ENCODE data around the gene CNTNAP2. TPM values are rescaled to one million over a fixed set of nuclear protein-coding genes. Genes with fewer than 3 reads are reported as not detected.

CNTNAP2 gene
- total RNA-seq, 3 donors from 2014 or later (not counting 1 experiment from before 2014, with no cell fraction given), result 0.18 to 1.1 TPM; not detected in 1

DNA sequence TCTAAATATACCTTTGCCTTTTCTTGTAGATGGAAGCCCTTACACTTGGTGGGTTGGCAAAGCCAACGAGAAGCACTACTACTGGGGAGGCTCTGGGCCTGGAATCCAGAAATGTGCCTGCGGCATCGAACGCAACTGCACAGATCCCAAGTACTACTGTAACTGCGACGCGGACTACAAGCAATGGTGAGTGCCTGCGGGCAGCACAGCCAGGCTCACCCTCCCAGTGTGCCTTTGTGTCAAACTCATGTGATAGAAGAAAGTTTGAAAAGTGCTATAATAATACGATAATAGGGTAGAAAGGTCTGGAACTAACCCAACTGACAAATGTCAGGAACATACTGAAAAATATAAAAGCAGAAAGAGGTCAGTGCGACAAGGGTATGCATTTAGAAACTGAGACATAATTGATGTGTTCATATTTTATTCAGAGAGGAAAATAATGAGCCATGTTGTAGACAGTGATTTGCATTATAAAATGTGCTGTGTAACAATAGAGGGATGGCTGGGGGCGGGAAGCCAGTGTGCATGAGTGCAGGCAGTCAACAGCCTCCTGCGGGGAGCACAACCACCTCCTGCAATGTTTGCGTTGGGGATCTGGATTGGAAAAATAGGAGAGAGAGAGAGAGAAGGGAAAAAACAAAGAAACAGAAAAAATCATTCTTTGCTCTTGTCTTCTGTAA is 1787.1 kb downstream of the CNTNAP2 start:
- Mint-ChIP-seq H3K27me3 (ENCODE audit: low read depth in 2 of 2) (no peaks in the 10 kb centered on the region), H3K27ac (no peak overlapping the region), H3K4me3 (no peak overlapping the region), H3K4me1 (no peaks in the 10 kb centered on the region), H3K36me3 (no peaks in the 10 kb centered on the region), H3K9me3 (peaks cover 16 to 17% of the 10 kb centered on the region in 2 donors)
- Histone ChIP-seq H3K36me3 (ENCODE audit: control insufficient read depth, insufficient read depth, low read length) (no peaks in the 10 kb centered on the region), H3K4me1 (ENCODE audit: control insufficient read depth, insufficient read depth, low read length) (no peaks in the 10 kb centered on the region), H3K4me3 (ENCODE audit: low read length) (no peak overlapping the region), H3K27ac (ENCODE audit: low read length) (no peak overlapping the region), H3K9me3 (ENCODE audit: control insufficient read depth, insufficient read depth, low read length) (no peaks in the 10 kb centered on the region), H3K27me3 (ENCODE audit: control insufficient read depth, insufficient read depth, low read length) (no peaks in the 10 kb centered on the region)
- intact Hi-C loops (cut with micrococcal nuclease), result no loop called here
- ATAC-seq, result no peak
- no peak for DNase-seq
- WGBS (ENCODE audit: insufficient coverage), result 88% methylated on average over 13 of the region's 13 CpGs
- TF ChIP-seq, protein P1, sequence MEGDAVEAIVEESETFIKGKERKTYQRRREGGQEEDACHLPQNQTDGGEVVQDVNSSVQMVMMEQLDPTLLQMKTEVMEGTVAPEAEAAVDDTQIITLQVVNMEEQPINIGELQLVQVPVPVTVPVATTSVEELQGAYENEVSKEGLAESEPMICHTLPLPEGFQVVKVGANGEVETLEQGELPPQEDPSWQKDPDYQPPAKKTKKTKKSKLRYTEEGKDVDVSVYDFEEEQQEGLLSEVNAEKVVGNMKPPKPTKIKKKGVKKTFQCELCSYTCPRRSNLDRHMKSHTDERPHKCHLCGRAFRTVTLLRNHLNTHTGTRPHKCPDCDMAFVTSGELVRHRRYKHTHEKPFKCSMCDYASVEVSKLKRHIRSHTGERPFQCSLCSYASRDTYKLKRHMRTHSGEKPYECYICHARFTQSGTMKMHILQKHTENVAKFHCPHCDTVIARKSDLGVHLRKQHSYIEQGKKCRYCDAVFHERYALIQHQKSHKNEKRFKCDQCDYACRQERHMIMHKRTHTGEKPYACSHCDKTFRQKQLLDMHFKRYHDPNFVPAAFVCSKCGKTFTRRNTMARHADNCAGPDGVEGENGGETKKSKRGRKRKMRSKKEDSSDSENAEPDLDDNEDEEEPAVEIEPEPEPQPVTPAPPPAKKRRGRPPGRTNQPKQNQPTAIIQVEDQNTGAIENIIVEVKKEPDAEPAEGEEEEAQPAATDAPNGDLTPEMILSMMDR (IDR thresholded peaks at IDR 0.05), result no peak

DNA sequence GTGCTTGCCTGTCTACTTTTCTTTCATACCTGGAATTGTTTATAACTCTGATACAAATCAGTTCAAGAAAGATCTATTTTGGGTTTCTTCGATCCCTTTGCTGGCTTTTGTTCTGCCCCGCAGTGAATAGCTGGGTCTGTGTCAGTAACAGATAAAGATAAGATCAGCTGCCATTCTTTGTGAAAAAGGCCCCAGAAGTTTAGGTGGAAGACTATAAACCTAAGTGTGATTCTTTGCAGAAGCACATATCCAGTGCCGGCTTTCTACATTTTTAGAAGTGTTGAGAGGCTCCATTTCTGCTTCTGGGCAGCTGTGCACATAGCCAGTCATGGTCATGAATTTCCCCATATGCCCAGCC is 1787.6 kb downstream of the CNTNAP2 start:
- ATAC-seq, result no peak
- no peak overlapping the region for H3K27ac ChIP-seq (ENCODE audit: low read length)
- TF ChIP-seq, protein P1 (IDR thresholded peaks at IDR 0.05), result no peak
- H3K9me3 ChIP-seq (ENCODE audit: control insufficient read depth, insufficient read depth, low read length), result no peaks in the 10 kb centered on the region
- 50% methylated on average over 3 of the region's 3 CpGs for WGBS (ENCODE audit: insufficient coverage)
- no peaks in the 10 kb centered on the region for H3K4me1 ChIP-seq (ENCODE audit: control insufficient read depth, insufficient read depth, low read length)
- Mint-ChIP-seq H3K9me3 (peaks cover 16 to 17% of the 10 kb centered on the region in 2 donors), H3K36me3 (no peaks in the 10 kb centered on the region), H3K27me3 (ENCODE audit: low read depth in 2 of 2) (no peaks in the 10 kb centered on the region), H3K27ac (no peak overlapping the region), H3K4me1 (no peaks in the 10 kb centered on the region), H3K4me3 (no peak overlapping the region)
- DNase-seq, result no peak
- H3K36me3 ChIP-seq (ENCODE audit: control insufficient read depth, insufficient read depth, low read length), result no peaks in the 10 kb centered on the region
- no peaks in the 10 kb centered on the region for H3K27me3 ChIP-seq (ENCODE audit: control insufficient read depth, insufficient read depth, low read length)
- H3K4me3 ChIP-seq (ENCODE audit: low read length), result no peak overlapping the region
- intact Hi-C loops (cut with micrococcal nuclease), result no loop called here

DNA sequence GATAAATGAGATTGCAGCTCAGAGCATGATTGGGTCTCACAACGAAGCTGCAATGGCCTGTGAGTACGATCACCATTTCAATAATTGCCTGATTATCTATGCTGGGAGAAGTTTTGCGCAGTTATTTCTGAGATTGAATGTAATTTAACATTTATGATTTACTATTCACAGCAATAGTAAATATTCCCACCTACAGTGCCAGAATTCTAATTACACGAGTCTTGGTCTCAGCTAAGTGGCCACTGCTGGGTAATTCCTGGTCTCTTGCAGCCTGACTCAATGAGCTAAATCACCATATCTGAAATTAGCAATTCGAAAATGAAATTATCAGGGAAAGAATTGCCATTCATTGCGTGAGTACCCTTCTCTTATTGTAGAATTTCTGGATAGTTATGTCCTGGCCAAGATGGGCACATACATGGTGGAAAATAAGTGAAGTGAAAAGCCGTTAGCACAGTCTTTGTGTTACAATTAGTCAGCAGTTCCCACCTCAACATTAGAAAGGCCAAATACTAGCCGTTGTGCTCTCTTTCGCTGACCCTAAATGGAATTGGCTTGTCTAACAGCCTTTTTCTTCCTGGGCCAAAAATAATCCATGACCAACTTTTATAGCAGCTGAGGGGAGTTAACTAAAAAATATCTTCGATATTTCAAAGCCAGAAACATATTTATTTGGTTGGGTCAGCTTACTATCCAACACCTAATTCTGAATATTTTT is 1793.0 kb downstream of the CNTNAP2 start:
- no peak for ATAC-seq
- Histone ChIP-seq H3K9me3 (ENCODE audit: control insufficient read depth, insufficient read depth, low read length) (no peaks in the 10 kb centered on the region), H3K4me1 (ENCODE audit: control insufficient read depth, insufficient read depth, low read length) (no peaks in the 10 kb centered on the region), H3K27me3 (ENCODE audit: control insufficient read depth, insufficient read depth, low read length) (no peaks in the 10 kb centered on the region), H3K27ac (ENCODE audit: low read length) (no peak overlapping the region), H3K36me3 (ENCODE audit: control insufficient read depth, insufficient read depth, low read length) (no peaks in the 10 kb centered on the region), H3K4me3 (ENCODE audit: low read length) (no peak overlapping the region)
- no peaks in the 10 kb centered on the region for H3K36me3 Mint-ChIP-seq
- TF ChIP-seq, protein P1 (IDR thresholded peaks at IDR 0.05), result no peak
- no peaks in the 10 kb centered on the region for H3K4me1 Mint-ChIP-seq
- no peak overlapping the region for H3K27ac Mint-ChIP-seq
- no peak for DNase-seq
- peaks cover 0 to 4% of the 10 kb centered on the region in 2 donors for H3K9me3 Mint-ChIP-seq
- 82% methylated on average over 8 of the region's 10 CpGs for WGBS (ENCODE audit: insufficient coverage)
- intact Hi-C loops (cut with micrococcal nuclease), result no loop called here
- H3K4me3 Mint-ChIP-seq, result no peak overlapping the region
- no peaks in the 10 kb centered on the region for H3K27me3 Mint-ChIP-seq (ENCODE audit: low read depth in 2 of 2)

Measured in natural killer cell (primary cell).